Dendritic cell treated with granulocyte-macrophage colony-stimulating factor and Interleukin-4, amounts not matched to agents 40 ng/mL and 50 ng/mL, for 4 days (primary cell): Measurements from ENCODE around the gene SPON1.
"Not testable (repeated sequence)": the region's sequence is repeated elsewhere in the genome, so short reads cannot be mapped to it uniquely, and the experiment has no call there.

Experiments
- H3K27ac Mint-ChIP-seq: one replicate; pipeline ENCODE4 v1.8.0; 2022; ENCODE audit warnings: mild to moderate bottlenecking, mixed read lengths
- H3K27me3 Mint-ChIP-seq: one replicate; pipeline ENCODE4 v1.8.0; 2022; ENCODE audit warnings: mild to moderate bottlenecking, mixed read lengths
- H3K36me3 Mint-ChIP-seq: one replicate; pipeline ENCODE4 v1.8.0; 2022; ENCODE audit warnings: low read depth, mixed read lengths
- H3K4me1 Mint-ChIP-seq: one replicate; pipeline ENCODE4 v1.8.0; 2022; ENCODE audit warnings: low read depth, mixed read lengths
- H3K4me3 Mint-ChIP-seq: one replicate; pipeline ENCODE4 v1.8.0; 2022; ENCODE audit warnings: mild to moderate bottlenecking, moderate library complexity, mixed read lengths
- H3K9me3 Mint-ChIP-seq: one replicate; pipeline ENCODE4 v1.8.0; 2022; ENCODE audit warnings: mixed read lengths
- intact Hi-C: fragments of 100-400 bp; cut with micrococcal nuclease; formaldehyde crosslinking; loops from one replicate; pipeline ENCODE4 v1.15.0; 2022

Gene SPON1

GRCh38 chr11:14136561-14136960 lies 174.0 kb downstream of the SPON1 start:
- H3K4me1 Mint-ChIP-seq = no peaks in the 10 kb centered on the region
- H3K9me3 Mint-ChIP-seq = no peaks in the 10 kb centered on the region
- no peak overlapping the region for H3K4me3 Mint-ChIP-seq
- no peaks in the 10 kb centered on the region for H3K36me3 Mint-ChIP-seq
- no peak overlapping the region for H3K27ac Mint-ChIP-seq
- intact Hi-C loops = no loop called here
- H3K27me3 Mint-ChIP-seq = no peaks in the 10 kb centered on the region

- H3K9me3 Mint-ChIP-seq = no peaks in the 10 kb centered on the region
Measured at GRCh38 chr11:14137284-14137683, 174.8 kb downstream of the SPON1 start.

GRCh38 chr11:14140991-14141390 lies 178.5 kb downstream of the SPON1 start:
- no peak overlapping the region for H3K4me3 Mint-ChIP-seq
- intact Hi-C loops = no loop called here
- H3K36me3 Mint-ChIP-seq = no peaks in the 10 kb centered on the region
- H3K9me3 Mint-ChIP-seq = no peaks in the 10 kb centered on the region
- H3K27me3 Mint-ChIP-seq = no peaks in the 10 kb centered on the region
- no peaks in the 10 kb centered on the region for H3K4me1 Mint-ChIP-seq
- no peak overlapping the region for H3K27ac Mint-ChIP-seq

More at GRCh38 chr11:14137284-14137683, 174.8 kb downstream of the SPON1 start:
- no peak overlapping the region for H3K4me3 Mint-ChIP-seq
- intact Hi-C loops = no loop called here
- H3K27ac Mint-ChIP-seq = no peak overlapping the region
- no peaks in the 10 kb centered on the region for H3K4me1 Mint-ChIP-seq
- H3K36me3 Mint-ChIP-seq = no peaks in the 10 kb centered on the region
- no peaks in the 10 kb centered on the region for H3K27me3 Mint-ChIP-seq

GRCh38 chr11:14141676-14142075 lies 179.2 kb downstream of the SPON1 start:
- H3K27me3 Mint-ChIP-seq = no peaks in the 10 kb centered on the region
- no peaks in the 10 kb centered on the region for H3K36me3 Mint-ChIP-seq
- H3K4me1 Mint-ChIP-seq = no peaks in the 10 kb centered on the region
- no peak overlapping the region for H3K27ac Mint-ChIP-seq
- intact Hi-C loops = no loop called here
- no peaks in the 10 kb centered on the region for H3K9me3 Mint-ChIP-seq
- H3K4me3 Mint-ChIP-seq = no peak overlapping the region

- intact Hi-C loops = loop anchor here (5.0 kb wide), 1 partner anchor 373 kb away; no protein-coding TSS in a partner anchor
- Mint-ChIP-seq H3K4me3 (no peak overlapping the region), H3K9me3 (no peaks in the 10 kb centered on the region), H3K36me3 (no peaks in the 10 kb centered on the region), H3K27me3 (no peaks in the 10 kb centered on the region), H3K4me1 (no peaks in the 10 kb centered on the region), H3K27ac (no peak overlapping the region)
Measured at GRCh38 chr11:14144934-14145333, 182.4 kb downstream of the SPON1 start.

GRCh38 chr11:14148653-14149273 lies 186.2 kb downstream of the SPON1 start:
- Mint-ChIP-seq H3K27me3 (no peaks in the 10 kb centered on the region), H3K9me3 (peaks cover 8% of the 10 kb centered on the region), H3K36me3 (no peaks in the 10 kb centered on the region), H3K4me3 (no peak overlapping the region), H3K27ac (no peak overlapping the region), H3K4me1 (no peaks in the 10 kb centered on the region)
- intact Hi-C loops = loop anchor here (2.0 to 5.0 kb wide), 2 partner anchors 192 to 376 kb away; no protein-coding TSS in a partner anchor

GRCh38 chr11:14149683-14150082 lies 187.2 kb downstream of the SPON1 start:
- Mint-ChIP-seq H3K27me3 (no peaks in the 10 kb centered on the region), H3K27ac (no peak overlapping the region), H3K36me3 (no peaks in the 10 kb centered on the region), H3K4me3 (no peak overlapping the region), H3K9me3 (peaks cover 17% of the 10 kb centered on the region), H3K4me1 (no peaks in the 10 kb centered on the region)
- intact Hi-C loops = loop anchor here (2.0 to 5.0 kb wide), 2 partner anchors 193 to 377 kb away; no protein-coding TSS in a partner anchor

- Mint-ChIP-seq H3K4me3 (no peak overlapping the region), H3K4me1 (no peaks in the 10 kb centered on the region), H3K9me3 (peaks cover 27% of the 10 kb centered on the region), H3K36me3 (no peaks in the 10 kb centered on the region), H3K27me3 (no peaks in the 10 kb centered on the region), H3K27ac (no peak overlapping the region)
- intact Hi-C loops = no loop called here
Measured at GRCh38 chr11:14150878-14151277, 188.4 kb downstream of the SPON1 start.

GRCh38 chr11:14154103-14154502 lies 191.6 kb downstream of the SPON1 start:
- intact Hi-C loops, H3K4me1 Mint-ChIP-seq, H3K4me3 Mint-ChIP-seq, H3K36me3 Mint-ChIP-seq, H3K27me3 Mint-ChIP-seq, H3K27ac Mint-ChIP-seq: not testable (repeated sequence)
- H3K9me3 Mint-ChIP-seq = peaks cover 43% of the 10 kb centered on the region

- Mint-ChIP-seq H3K36me3 (no peaks in the 10 kb centered on the region), H3K27me3 (no peaks in the 10 kb centered on the region), H3K4me1 (no peaks in the 10 kb centered on the region), H3K27ac (no peak overlapping the region), H3K4me3 (no peak overlapping the region), H3K9me3 (peaks cover 39% of the 10 kb centered on the region)
- intact Hi-C loops = no loop called here
Measured at GRCh38 chr11:14158393-14158792, 195.9 kb downstream of the SPON1 start.

GRCh38 chr11:14163576-14163975 lies 201.1 kb downstream of the SPON1 start:
- intact Hi-C loops = no loop called here
- Mint-ChIP-seq H3K27me3 (no peaks in the 10 kb centered on the region), H3K27ac (no peak overlapping the region), H3K9me3 (peaks cover under 1% of the 10 kb centered on the region), H3K4me1 (no peaks in the 10 kb centered on the region), H3K36me3 (no peaks in the 10 kb centered on the region), H3K4me3 (no peak overlapping the region)

- H3K4me1 Mint-ChIP-seq, H3K4me3 Mint-ChIP-seq, H3K27ac Mint-ChIP-seq, intact Hi-C loops, H3K9me3 Mint-ChIP-seq, H3K27me3 Mint-ChIP-seq, H3K36me3 Mint-ChIP-seq: not testable (repeated sequence)
Measured at GRCh38 chr11:14173679-14174078, 211.2 kb downstream of the SPON1 start.

GRCh38 chr11:14179116-14179820 lies 216.7 kb downstream of the SPON1 start:
- no peaks in the 10 kb centered on the region for H3K36me3 Mint-ChIP-seq
- H3K4me1 Mint-ChIP-seq = peaks cover 10% of the 10 kb centered on the region
- no peaks in the 10 kb centered on the region for H3K9me3 Mint-ChIP-seq
- H3K27me3 Mint-ChIP-seq = peaks cover 2% of the 10 kb centered on the region
- H3K4me3 Mint-ChIP-seq = no peak overlapping the region
- intact Hi-C loops = no loop called here
- H3K27ac Mint-ChIP-seq = no peak overlapping the region

GRCh38 chr11:14181121-14181520 lies 218.6 kb downstream of the SPON1 start:
- Mint-ChIP-seq H3K27me3 (peaks cover 2% of the 10 kb centered on the region), H3K9me3 (no peaks in the 10 kb centered on the region), H3K36me3 (no peaks in the 10 kb centered on the region), H3K4me3 (no peak overlapping the region), H3K4me1 (peaks cover 10% of the 10 kb centered on the region), H3K27ac (no peak overlapping the region)
- intact Hi-C loops = no loop called here
